Liver (tissue), 9 donors: ENCODE data around the gene NLRP5. TPM values are rescaled to one million over a fixed set of nuclear protein-coding genes. Genes with fewer than 3 reads are reported as not detected.

ENCODE experiments used
- DNase-seq: peaks from one replicate; pipeline ENCODE4 v3.0.0-alpha.2; 2017; ENCODE audit warnings: low spot score
- H3K27ac ChIP-seq, 2 donors: one replicate each; pipeline ENCODE4 v1.7.0; 2013; ENCODE audit warnings: inconsistent platforms in 2 of 2, low read length in 2 of 2, control low read depth in 1 of 2, low read depth in 1 of 2, mild to moderate bottlenecking in 1 of 2
- H3K27me3 ChIP-seq, 4 donors: one replicate each; pipeline versions ENCODE4 v1.6.1 to v1.7.0; 2013; ENCODE audit warnings: low read length in 3 of 4, inconsistent platforms in 1 of 4, mild to moderate bottlenecking in 1 of 4, moderate library complexity in 1 of 4; ENCODE audit not compliant: control insufficient read depth in 4 of 4, insufficient read depth in 4 of 4
- H3K36me3 ChIP-seq, 4 donors: one replicate each; pipeline versions ENCODE4 v1.6.1 to v1.7.0; 2013; ENCODE audit warnings: low read length in 3 of 4, mild to moderate bottlenecking in 3 of 4, low read depth in 1 of 4, moderate library complexity in 1 of 4; ENCODE audit not compliant: control insufficient read depth in 4 of 4, insufficient read depth in 3 of 4
- H3K4me1 ChIP-seq, 4 donors: one replicate each; pipeline versions ENCODE4 v1.6.1 to v1.7.0; 2013; ENCODE audit warnings: low read length in 3 of 4, mild to moderate bottlenecking in 3 of 4, moderate library complexity in 1 of 4; ENCODE audit not compliant: control insufficient read depth in 4 of 4, insufficient read depth in 4 of 4
- H3K4me3 ChIP-seq, 3 donors: one replicate each; pipeline versions ENCODE4 v1.6.1 to v1.7.0; 2013; ENCODE audit warnings: low read length in 3 of 3, control low read depth in 1 of 3, low read depth in 1 of 3, mild to moderate bottlenecking in 1 of 3
- H3K9ac ChIP-seq, 2 donors: one replicate each; pipeline ENCODE4 v1.7.0; 2013; ENCODE audit warnings: low read length in 2 of 2, mild to moderate bottlenecking in 2 of 2, moderate library complexity in 2 of 2, control low read depth in 1 of 2, low read depth in 1 of 2
- H3K9me3 ChIP-seq, 4 donors: one replicate each; pipeline versions ENCODE4 v1.6.1 to v1.7.0; 2013; ENCODE audit warnings: low read length in 3 of 4; ENCODE audit not compliant: control insufficient read depth in 4 of 4
- EGR1 ChIP-seq, 2 donors: IDR thresholded peaks; 2 replicates each; pipeline ENCODE4 v1.6.1; 2016 to 2018; ENCODE audit warnings: antibody characterized with exemption in 2 of 2, low read depth in 2 of 2
- GABPA ChIP-seq, 2 donors: IDR thresholded peaks in 1 of 2; conservative IDR thresholded peaks in 1 of 2; 2 replicates each; pipeline ENCODE4 v1.6.1; 2016; ENCODE audit warnings: antibody characterized with exemption in 2 of 2, mild to moderate bottlenecking in 1 of 2, moderate library complexity in 1 of 2
- HNF4G ChIP-seq: IDR thresholded peaks from 2 replicates; pipeline ENCODE4 v1.6.1; 2016; ENCODE audit warnings: antibody characterized with exemption
- JUND ChIP-seq, 2 donors: IDR thresholded peaks; 2 replicates each; pipeline ENCODE4 v1.6.1; 2016; ENCODE audit warnings: antibody characterized with exemption in 2 of 2
- MAX ChIP-seq: IDR thresholded peaks from 2 replicates; pipeline ENCODE4 v1.6.1; 2016; ENCODE audit warnings: antibody characterized with exemption
- REST ChIP-seq: IDR thresholded peaks from 2 replicates; pipeline ENCODE4 v1.6.1; 2016; ENCODE audit warnings: antibody characterized with exemption, mild to moderate bottlenecking
- TAF1 ChIP-seq: conservative IDR thresholded peaks from 2 replicates; pipeline ENCODE4 v1.6.1; 2016; ENCODE audit warnings: antibody characterized with exemption, mild to moderate bottlenecking
- YY1 ChIP-seq: IDR thresholded peaks from 2 replicates; pipeline ENCODE4 v1.6.1; 2016; ENCODE audit warnings: antibody characterized with exemption, mild to moderate bottlenecking
- whole genome bisulfite sequencing: extraction: QIAGEN DNeasy Blood & Tissue Kit; methylation state at CpG from one replicate; pipeline ENCODE4 v1.1.7; 2013; 5-methylcytosine and 5-hydroxymethylcytosine counted together
- polyA plus RNA-seq, 2 donors: library from polyadenylated mRNA; stranded (reverse) in 1 of 2; unstranded in 1 of 2; fragments of 200-250 nt in 1 of 2; fragments of >200 nt in 1 of 2; fragmentation: Nextera tagmentation in 1 of 2; extraction: Ambion mirVana in 1 of 2; gene quantifications; one replicate each; pipeline versions ENCODE4 v1.2.1 to v1.2.3, GENCODE V29; 2013 to 2015
- total RNA-seq, 2 donors: library from RNA; depleted of rRNA; stranded (reverse); fragments of >200 nt; gene quantifications; one replicate each; pipeline ENCODE4 v1.2.3, GENCODE V29; 2014
- donor health status: healthy.
- donor health status: healthy.
- donor health status: healthy.
- donor health status: healthy.
- donor health status: healthy.

Gene NLRP5
- total and polyA plus RNA-seq, 4 donors: not detected

- TF ChIP-seq EGR1 (IDR thresholded peaks at IDR 0.05; ENCODE audit: low read depth in 2 of 2) (no peak), MAX (no peak), GABPA (IDR thresholded peaks at IDR 0.05 in 1 of 2, conservative IDR thresholded peaks at IDR 0.05 in 1 of 2) (no peak), JUND (IDR thresholded peaks at IDR 0.05) (no peak), YY1 (no peak)
Observed at GRCh38 chr19:56098731-56099568, 112.4 kb downstream of the NLRP5 start (continued).

GRCh38 chr19:56099638-56100539, 113.3 kb downstream of the NLRP5 start:
- H3K27ac ChIP-seq: no peak overlapping the region
- H3K9me3 ChIP-seq: no peaks in the 10 kb centered on the region
- no peaks in the 10 kb centered on the region for H3K27me3 ChIP-seq
- no peak for TF ChIP-seq HNF4G
- TF ChIP-seq TAF1: no peak
- no peak overlapping the region for H3K4me3 ChIP-seq
- H3K9ac ChIP-seq: no peak overlapping the region
- WGBS: 95% methylated on average over 30 of the region's 31 CpGs
- DNase-seq: no peak
- peaks cover 8 to 40% (median 16%) of the 10 kb centered on the region in 4 donors for H3K36me3 ChIP-seq
- peaks cover 0 to 6% (median 5%) of the 10 kb centered on the region in 4 donors for H3K4me1 ChIP-seq

- H3K4me3 ChIP-seq: no peak overlapping the region
- DNase-seq: no peak
- no peaks in the 10 kb centered on the region for H3K27me3 ChIP-seq
- H3K4me1 ChIP-seq: peaks cover 8 to 15% (median 13%) of the 10 kb centered on the region in 4 donors
- H3K27ac ChIP-seq: no peak overlapping the region
- peaks cover 8 to 34% (median 14%) of the 10 kb centered on the region in 4 donors for H3K36me3 ChIP-seq
- no peak for TF ChIP-seq MAX
- TF ChIP-seq GABPA (IDR thresholded peaks at IDR 0.05 in 1 of 2, conservative IDR thresholded peaks at IDR 0.05 in 1 of 2): no peak
- TF ChIP-seq REST: no peak
- WGBS: 88% methylated on average over 25 of the region's 25 CpGs
- no peak overlapping the region for H3K9ac ChIP-seq
- no peaks in the 10 kb centered on the region for H3K9me3 ChIP-seq
Observed at GRCh38 chr19:56101095-56101494, 114.5 kb downstream of the NLRP5 start.
